ENCODE measurements around the gene C1orf232. TPM values are rescaled to one million over a fixed set of nuclear protein-coding genes. Genes with fewer than 3 reads are reported as not detected.
A peak's percentile ranks its signal among the peaks of the same experiment; 100 is the strongest.

Gene C1orf232
- total and polyA plus RNA-seq, 2 of the 4 experiments (the other 2 are of a cell fraction) = not detected

DNA sequence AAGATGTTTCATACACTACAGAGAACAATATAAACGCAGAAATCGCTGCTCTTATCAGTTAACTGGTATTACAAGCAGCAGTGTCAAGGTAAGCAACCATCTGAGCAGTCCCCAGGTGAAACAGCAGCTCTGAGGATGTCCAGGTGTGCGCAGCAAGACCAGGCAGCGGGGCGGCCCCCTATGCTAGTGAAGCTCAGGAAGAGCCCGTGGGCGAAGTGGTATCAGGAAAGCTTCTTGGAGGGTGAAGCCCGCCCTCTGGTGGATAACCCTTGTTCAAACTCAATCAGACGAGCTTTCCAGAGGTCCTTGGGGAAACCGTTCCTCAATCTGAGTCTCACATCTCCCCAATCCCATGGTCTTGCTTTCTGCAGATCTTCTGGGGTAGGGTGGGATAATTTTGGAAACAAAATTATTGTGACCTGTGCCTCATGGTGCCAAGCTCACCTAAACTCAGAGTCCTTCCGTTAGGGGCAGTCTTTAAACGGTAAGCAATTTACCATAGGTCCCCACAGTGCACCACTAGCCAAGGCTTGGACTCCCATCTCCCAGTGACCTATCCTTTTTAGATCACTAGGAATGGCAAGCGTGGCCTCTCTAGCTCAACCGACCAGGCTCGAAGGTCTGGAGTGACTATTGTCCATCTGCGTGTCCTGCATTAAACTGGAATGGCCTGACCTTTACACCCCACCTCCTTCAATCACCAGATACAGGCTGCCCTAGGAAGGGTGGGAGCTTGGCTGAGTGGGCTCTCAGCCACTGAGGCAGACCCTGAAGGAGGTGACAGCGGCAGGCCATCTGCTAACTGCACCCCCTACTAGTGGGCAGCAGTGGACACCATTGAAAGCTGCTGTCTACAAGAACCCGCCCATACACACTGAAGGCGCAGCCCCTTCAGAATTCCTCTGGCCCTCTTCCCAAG lies 23.5 kb downstream of the C1orf232 start:
- Histone ChIP-seq H4K8ac (ENCODE audit: low read depth in 2 of 2, low read length in 2 of 2) (no peak overlapping the region), H3K9ac (ENCODE audit: low read depth, low read length) (no peak overlapping the region), H2AK9ac (replicated peaks; ENCODE audit: low read depth, low read length, poor library complexity) (no peak overlapping the region), H3K56ac (ENCODE audit: extremely low read depth, insufficient read depth, low read length) (no peak overlapping the region), H3K9me3 (ENCODE audit: control insufficient read depth, insufficient read depth, low read length) (no peaks in the 10 kb centered on the region), H3K23ac (ENCODE audit: low read depth, low read length) (no peak overlapping the region), H2BK15ac (ENCODE audit: low read depth, low read length) (no peak overlapping the region), H3K27ac (ENCODE audit: insufficient read depth, low read length) (no peak overlapping the region), H2BK20ac (ENCODE audit: low read depth, low read length) (no peak overlapping the region), H3K9me1 (ENCODE audit: insufficient read depth, low read length) (no peaks in the 10 kb centered on the region), H3K4ac (ENCODE audit: low read depth, low read length) (no peak overlapping the region), H4K91ac (ENCODE audit: insufficient read depth, low read depth, low read length) (no peak overlapping the region), H4K20me1 (ENCODE audit: insufficient read depth, low read length) (no peaks in the 10 kb centered on the region), H3K4me3 (ENCODE audit: insufficient read depth, low read depth, low read length) (no peak overlapping the region), H2BK120ac (ENCODE audit: low read depth, low read length) (no peak overlapping the region), H2AFZ (replicated peaks; ENCODE audit: low read length, poor library complexity) (peak overlapping the region; percentile 86), H2BK5ac (ENCODE audit: low read depth, low read length, poor library complexity, severe bottlenecking) (no peak overlapping the region), H4K5ac (ENCODE audit: low read depth, low read length) (no peak overlapping the region), H3K4me2 (ENCODE audit: low read depth, low read length) (peak overlapping the region; percentile 74; the same call in 1 of the 2 replicates), H3K18ac (ENCODE audit: low read depth, low read length) (no peak overlapping the region), H3K27me3 (ENCODE audit: control insufficient read depth, insufficient read depth, low read length) (peaks cover 27% of the 10 kb centered on the region), H3K14ac (replicated peaks; ENCODE audit: low read depth, low read length) (no peak overlapping the region), H2AK5ac (ENCODE audit: low read depth, low read length) (no peak overlapping the region), H3K4me1 (ENCODE audit: control insufficient read depth, insufficient read depth, low read length) (no peaks in the 10 kb centered on the region), H3K36me3 (ENCODE audit: control insufficient read depth, insufficient read depth, low read length) (no peaks in the 10 kb centered on the region), H3K79me1 (ENCODE audit: low read depth in 1 of 2, low read length in 2 of 2) (no peaks in the 10 kb centered on the region)
- TF ChIP-seq, protein P1, sequence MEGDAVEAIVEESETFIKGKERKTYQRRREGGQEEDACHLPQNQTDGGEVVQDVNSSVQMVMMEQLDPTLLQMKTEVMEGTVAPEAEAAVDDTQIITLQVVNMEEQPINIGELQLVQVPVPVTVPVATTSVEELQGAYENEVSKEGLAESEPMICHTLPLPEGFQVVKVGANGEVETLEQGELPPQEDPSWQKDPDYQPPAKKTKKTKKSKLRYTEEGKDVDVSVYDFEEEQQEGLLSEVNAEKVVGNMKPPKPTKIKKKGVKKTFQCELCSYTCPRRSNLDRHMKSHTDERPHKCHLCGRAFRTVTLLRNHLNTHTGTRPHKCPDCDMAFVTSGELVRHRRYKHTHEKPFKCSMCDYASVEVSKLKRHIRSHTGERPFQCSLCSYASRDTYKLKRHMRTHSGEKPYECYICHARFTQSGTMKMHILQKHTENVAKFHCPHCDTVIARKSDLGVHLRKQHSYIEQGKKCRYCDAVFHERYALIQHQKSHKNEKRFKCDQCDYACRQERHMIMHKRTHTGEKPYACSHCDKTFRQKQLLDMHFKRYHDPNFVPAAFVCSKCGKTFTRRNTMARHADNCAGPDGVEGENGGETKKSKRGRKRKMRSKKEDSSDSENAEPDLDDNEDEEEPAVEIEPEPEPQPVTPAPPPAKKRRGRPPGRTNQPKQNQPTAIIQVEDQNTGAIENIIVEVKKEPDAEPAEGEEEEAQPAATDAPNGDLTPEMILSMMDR (conservative IDR thresholded peaks at IDR 0.05; ENCODE audit: low read depth, low read length) = peak; percentile 72
- no peak for TF ChIP-seq MAFK (IDR thresholded peaks at IDR 0.05; ENCODE audit: low read depth, low read length)
- TF ChIP-seq SMC3 (IDR thresholded peaks at IDR 0.05; ENCODE audit: low read depth, low read length) = peak; percentile 92
- peak; percentile 77 for TF ChIP-seq RAD21 (IDR thresholded peaks at IDR 0.05; ENCODE audit: low read length)
- intact Hi-C loops (cut with micrococcal nuclease) = loop anchor here (1.0 kb wide), 2 partner anchors 40 to 109 kb away; no protein-coding TSS in a partner anchor
- dilution Hi-C loops (cut with HindIII; ENCODE audit: low sequenced_read_pairs, unreplicated experiment) = no loop called here
- ChIA-PET CTCF (interaction anchor here (0.5 to 1.6 kb wide), 16 partner anchors 15 to 315 kb away, joined by 3 to 9 read pairs (median 3); partner anchors contain the start of genes CNKSR1 and PDIK1L), POLR2A (ENCODE audit: unreplicated experiment) (no interaction called here)
- peak; percentile 97 for ATAC-seq (ENCODE audit: low read depth)
- in situ Hi-C loops (cut with MboI; ENCODE audit: low sequenced_read_pairs) = loop anchor here (5.0 kb wide), 2 partner anchors 38 to 103 kb away; no protein-coding TSS in a partner anchor
- no TSS peak for BruUV-seq (replicated peaks)
- WGBS, 2 experiments (ENCODE audit: extremely low coverage in 2 of 2, insufficient read length in 1 of 2) = 69% methylated on average over 2 of the region's 19 CpGs; no CpG with 5 or more reads in 1 of the 2 experiments
- peak; percentile 80 for DNase-seq

Data from IMR-90 (cell line).